Measurements from ENCODE around the gene VTA1.
"Not testable (repeated sequence)": the region's sequence is repeated elsewhere in the genome, so short reads cannot be mapped to it uniquely, and the experiment has no call there.

DNA sequence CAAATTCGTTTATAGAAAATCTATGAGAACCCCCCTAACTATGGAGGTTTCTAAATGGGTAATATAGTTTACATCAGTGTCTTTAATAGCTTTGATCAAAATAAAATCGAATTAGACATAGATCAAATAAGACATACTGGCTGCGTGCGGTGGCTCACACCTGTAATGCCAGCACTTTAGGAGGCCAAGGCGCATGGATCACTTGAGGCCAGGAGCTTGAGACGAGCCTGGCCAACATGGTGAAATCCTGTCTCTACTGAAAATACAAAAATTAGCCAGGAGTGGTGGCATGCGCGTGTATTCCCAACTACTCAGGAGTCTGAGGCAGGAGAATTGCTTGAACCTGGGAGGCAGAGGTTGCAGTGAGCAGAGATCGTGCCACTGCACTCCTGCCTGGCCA, 36.2 kb upstream of the VTA1 start:
- TF ChIP-seq, protein P1, sequence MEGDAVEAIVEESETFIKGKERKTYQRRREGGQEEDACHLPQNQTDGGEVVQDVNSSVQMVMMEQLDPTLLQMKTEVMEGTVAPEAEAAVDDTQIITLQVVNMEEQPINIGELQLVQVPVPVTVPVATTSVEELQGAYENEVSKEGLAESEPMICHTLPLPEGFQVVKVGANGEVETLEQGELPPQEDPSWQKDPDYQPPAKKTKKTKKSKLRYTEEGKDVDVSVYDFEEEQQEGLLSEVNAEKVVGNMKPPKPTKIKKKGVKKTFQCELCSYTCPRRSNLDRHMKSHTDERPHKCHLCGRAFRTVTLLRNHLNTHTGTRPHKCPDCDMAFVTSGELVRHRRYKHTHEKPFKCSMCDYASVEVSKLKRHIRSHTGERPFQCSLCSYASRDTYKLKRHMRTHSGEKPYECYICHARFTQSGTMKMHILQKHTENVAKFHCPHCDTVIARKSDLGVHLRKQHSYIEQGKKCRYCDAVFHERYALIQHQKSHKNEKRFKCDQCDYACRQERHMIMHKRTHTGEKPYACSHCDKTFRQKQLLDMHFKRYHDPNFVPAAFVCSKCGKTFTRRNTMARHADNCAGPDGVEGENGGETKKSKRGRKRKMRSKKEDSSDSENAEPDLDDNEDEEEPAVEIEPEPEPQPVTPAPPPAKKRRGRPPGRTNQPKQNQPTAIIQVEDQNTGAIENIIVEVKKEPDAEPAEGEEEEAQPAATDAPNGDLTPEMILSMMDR (IDR thresholded peaks at IDR 0.05), result not testable (repeated sequence)
- TF ChIP-seq POLR2A (IDR thresholded peaks at IDR 0.05), result not testable (repeated sequence)

All from esophagus squamous epithelium (tissue), 4 donors.